Peyer's patch (tissue), 4 donors: ENCODE measurements around the gene INPP1.

Source experiments
- CTCF ChIP-seq, 6 experiments: fragments of 450-650 bp in 4 of 6; fragments of 200-600 bp in 2 of 6; sonication (generic) in 1 of 6; IDR thresholded peaks; one replicate each; pipeline ENCODE4 v1.5.1; 2017 to 2019; ENCODE audit warnings: antibody characterized with exemption in 6 of 6, mild to moderate bottlenecking in 3 of 6, moderate library complexity in 1 of 6
- POLR2A ChIP-seq, 2 donors: fragments of 450-650 bp; IDR thresholded peaks; one replicate each; pipeline ENCODE4 v1.5.1; 2017; ENCODE audit warnings: antibody characterized with exemption in 2 of 2, mild to moderate bottlenecking in 2 of 2, moderate library complexity in 2 of 2

- no peak for TF ChIP-seq CTCF (IDR thresholded peaks at IDR 0.05)
- TF ChIP-seq POLR2A (IDR thresholded peaks at IDR 0.05) = no peak
Measured at GRCh38 chr2:190387422-190387821, 44.0 kb downstream of the INPP1 start.
